Renal cortical epithelial cell (primary cell): ENCODE measurements around the gene MB. TPM values are rescaled to one million over a fixed set of nuclear protein-coding genes. Genes with fewer than 3 reads are reported as not detected.
A peak's percentile ranks its signal among the peaks of the same experiment; 100 is the strongest.

ENCODE experiments used
- DNase-seq: peaks from one replicate; pipeline ENCODE4 v3.0.0-alpha.2; 2011; ENCODE audit warnings: low read depth
- total RNA-seq: library from RNA; depleted of rRNA; stranded (reverse); fragments of >200 nt; gene quantifications from 2 replicates; pipeline ENCODE4 v1.2.3, GENCODE V29; 2014

MB gene
- total RNA-seq, 1 donor from 2014 or later, result not detected

GRCh38 chr22:35615156-35615555 lies 2.0 kb downstream of the MB start:
- no peak for DNase-seq

- no peak for DNase-seq
Measured at GRCh38 chr22:35614404-35614803, 2.7 kb downstream of the MB start.

- no peak for DNase-seq
Measured at GRCh38 chr22:35612903-35613302, 4.2 kb downstream of the MB start.

- no peak for DNase-seq
Measured at GRCh38 chr22:35611891-35612576, 5.1 kb downstream of the MB start.

GRCh38 chr22:35611200-35611890 lies 5.8 kb downstream of the MB start:
- DNase-seq, result no peak

- no peak for DNase-seq
Measured at GRCh38 chr22:35610741-35611140, 6.4 kb downstream of the MB start.

GRCh38 chr22:35609761-35610160 lies 7.4 kb downstream of the MB start:
- DNase-seq, result no peak

- DNase-seq, result no peak
Measured at GRCh38 chr22:35609261-35609660, 7.9 kb downstream of the MB start.

- DNase-seq, result no peak
Measured at GRCh38 chr22:35608088-35608487, 9.0 kb downstream of the MB start.

GRCh38 chr22:35606916-35607315 lies 10.2 kb downstream of the MB start:
- DNase-seq, result no peak

- DNase-seq, result no peak
Measured at GRCh38 chr22:35605851-35606481, 11.2 kb downstream of the MB start.

- no peak for DNase-seq
Measured at GRCh38 chr22:35605369-35605680, 11.8 kb downstream of the MB start.

GRCh38 chr22:35604621-35605368 lies 12.3 kb downstream of the MB start:
- no peak for DNase-seq

GRCh38 chr22:35601743-35602615 lies 15.2 kb downstream of the MB start:
- DNase-seq, result peak; percentile 83

GRCh38 chr22:35601013-35601580 lies 16.0 kb downstream of the MB start:
- no peak for DNase-seq

GRCh38 chr22:35600476-35600875 lies 16.7 kb downstream of the MB start:
- DNase-seq, result no peak

GRCh38 chr22:35599364-35599763 lies 17.8 kb downstream of the MB start:
- no peak for DNase-seq

GRCh38 chr22:35598396-35598710 lies 18.8 kb downstream of the MB start:
- DNase-seq, result no peak

- DNase-seq, result no peak
Measured at GRCh38 chr22:35597692-35598395, 19.3 kb downstream of the MB start.

GRCh38 chr22:35596821-35597220 lies 20.3 kb downstream of the MB start:
- DNase-seq, result no peak

GRCh38 chr22:35594686-35595085 lies 22.4 kb downstream of the MB start:
- no peak for DNase-seq
